VCaP (cell line): Measurements from ENCODE around the gene PLCB4.

Source experiments
- H3K27ac ChIP-seq: fragments of 450-650 bp; 2 replicates; pipeline ENCODE4 v1.5.1; 2017
- CTCF ChIP-seq: fragments of 450-650 bp; conservative IDR thresholded peaks from 2 replicates; pipeline ENCODE4 v1.5.1; 2017; ENCODE audit warnings: mild to moderate bottlenecking, moderate library complexity

PLCB4 gene

GRCh38 chr20:9294041-9294440, 225.2 kb downstream of the PLCB4 start:
- H3K27ac ChIP-seq = no peak overlapping the region

GRCh38 chr20:9298906-9299305, 230.0 kb downstream of the PLCB4 start:
- H3K27ac ChIP-seq = no peak overlapping the region
- no peak for TF ChIP-seq CTCF

More at GRCh38 chr20:9294041-9294440, 225.2 kb downstream of the PLCB4 start:
- TF ChIP-seq CTCF = no peak

GRCh38 chr20:9300080-9300479, 231.2 kb downstream of the PLCB4 start:
- TF ChIP-seq CTCF = no peak
- no peak overlapping the region for H3K27ac ChIP-seq

GRCh38 chr20:9300534-9300933, 231.6 kb downstream of the PLCB4 start:
- TF ChIP-seq CTCF = no peak
- peak overlapping the region; percentile 52; the same call in 1 of the 2 replicates for H3K27ac ChIP-seq

- no peak for TF ChIP-seq CTCF
- peak overlapping the region; percentile 52 for H3K27ac ChIP-seq
Observed at GRCh38 chr20:9301129-9302090, 232.5 kb downstream of the PLCB4 start.

- peak overlapping the region; percentile 52 for H3K27ac ChIP-seq
- TF ChIP-seq CTCF = no peak
Observed at GRCh38 chr20:9302091-9302462, 233.2 kb downstream of the PLCB4 start.

GRCh38 chr20:9306521-9306920, 237.6 kb downstream of the PLCB4 start:
- no peak for TF ChIP-seq CTCF
- peak overlapping the region; percentile 27; the same call in 1 of the 2 replicates for H3K27ac ChIP-seq
